Mesodermal cell (in vitro differentiated cells): Measurements from ENCODE around the gene KATNB1.
"Not testable (repeated sequence)": the region's sequence is repeated elsewhere in the genome, so short reads cannot be mapped to it uniquely, and the experiment has no call there.

Experiments used
- H3K27ac ChIP-seq: 2 replicates; pipeline ENCODE4 v1.7.0; 2013; ENCODE audit warnings: mild to moderate bottlenecking, low read depth, low read length, moderate library complexity; ENCODE audit not compliant: severe bottlenecking
- H3K36me3 ChIP-seq: 2 replicates; pipeline ENCODE4 v1.7.1; 2013; ENCODE audit warnings: mild to moderate bottlenecking, low read length, moderate library complexity; ENCODE audit not compliant: control insufficient read depth, insufficient read depth
- H3K4me1 ChIP-seq: one replicate; pipeline ENCODE4 v1.7.1; 2013; ENCODE audit warnings: mild to moderate bottlenecking, low read length; ENCODE audit not compliant: insufficient read depth, control insufficient read depth, poor library complexity, severe bottlenecking
- H3K4me3 ChIP-seq: 2 replicates; pipeline ENCODE4 v1.7.0; 2013; ENCODE audit warnings: low read length, control low read depth, mild to moderate bottlenecking; ENCODE audit not compliant: insufficient read depth, poor library complexity, severe bottlenecking; ENCODE audit errors: extremely low read depth
- H3K9me3 ChIP-seq: 2 replicates; pipeline ENCODE4 v1.7.1; 2013; ENCODE audit warnings: mild to moderate bottlenecking, low read length, moderate library complexity; ENCODE audit not compliant: control insufficient read depth
- WGBS, 2 experiments: methylation state at CpG; one replicate each; pipeline ENCODE4 v1.1.5; 2013; ENCODE audit warnings: missing lambda C conversion rate in 2 of 2; ENCODE audit not compliant: insufficient coverage in 2 of 2; 5-methylcytosine and 5-hydroxymethylcytosine counted together

KATNB1 gene

GRCh38 chr16:57775661-57776469, 40.3 kb downstream of the KATNB1 start:
- 29% methylated on average over 19 to 20 of the region's 23 CpGs for WGBS, 2 experiments
- Histone ChIP-seq H3K9me3 (no peaks in the 10 kb centered on the region), H3K27ac (no peak overlapping the region), H3K36me3 (peaks cover 56% of the 10 kb centered on the region), H3K4me3 (no peak overlapping the region), H3K4me1 (peaks cover 19% of the 10 kb centered on the region)

GRCh38 chr16:57778658-57779057, 43.1 kb downstream of the KATNB1 start:
- 100% methylated on average over 1 of the region's 5 CpGs for WGBS, 2 experiments
- Histone ChIP-seq H3K4me1 (peaks cover 17% of the 10 kb centered on the region), H3K36me3 (peaks cover 64% of the 10 kb centered on the region), H3K27ac (no peak overlapping the region), H3K9me3 (no peaks in the 10 kb centered on the region), H3K4me3 (no peak overlapping the region)

- not testable (repeated sequence) for H3K4me3 ChIP-seq, H3K27ac ChIP-seq, H3K9me3 ChIP-seq
- Histone ChIP-seq H3K4me1 (peaks cover 11% of the 10 kb centered on the region), H3K36me3 (peaks cover 68% of the 10 kb centered on the region)
- 100% methylated on average over 4 of the region's 5 CpGs; no CpG with 5 or more reads in 1 of the 2 experiments for WGBS, 2 experiments
Measured at GRCh38 chr16:57779836-57780235, 44.3 kb downstream of the KATNB1 start.

GRCh38 chr16:57781349-57781740, 45.8 kb downstream of the KATNB1 start:
- WGBS, 2 experiments: 100% methylated on average over 1 of the region's 1 CpG; no CpG with 5 or more reads in 1 of the 2 experiments
- Histone ChIP-seq H3K36me3 (peaks cover 76% of the 10 kb centered on the region), H3K9me3 (no peaks in the 10 kb centered on the region)

GRCh38 chr16:57781741-57782606, 46.4 kb downstream of the KATNB1 start:
- Histone ChIP-seq H3K4me3 (no peak overlapping the region), H3K36me3 (peaks cover 75% of the 10 kb centered on the region), H3K4me1 (no peaks in the 10 kb centered on the region), H3K9me3 (no peaks in the 10 kb centered on the region), H3K27ac (no peak overlapping the region)
- WGBS, 2 experiments: 90 to 95% methylated on average over 8 of the region's 10 CpGs

More at GRCh38 chr16:57781349-57781740, 45.8 kb downstream of the KATNB1 start:
- Histone ChIP-seq H3K4me3 (no peak overlapping the region), H3K4me1 (no peaks in the 10 kb centered on the region), H3K27ac (no peak overlapping the region)

- peaks cover 77% of the 10 kb centered on the region for H3K36me3 ChIP-seq
- 86 to 100% methylated on average over 4 to 5 of the region's 11 CpGs for WGBS, 2 experiments
- not testable (repeated sequence) for H3K27ac ChIP-seq, H3K4me1 ChIP-seq, H3K9me3 ChIP-seq, H3K4me3 ChIP-seq
Measured at GRCh38 chr16:57782607-57783055, 47.1 kb downstream of the KATNB1 start.

- Histone ChIP-seq H3K9me3 (no peaks in the 10 kb centered on the region), H3K4me1 (no peaks in the 10 kb centered on the region), H3K27ac (no peak overlapping the region), H3K4me3 (no peak overlapping the region), H3K36me3 (peaks cover 80% of the 10 kb centered on the region)
- no CpG with 5 or more reads among the region's 4 CpGs for WGBS, 2 experiments
Measured at GRCh38 chr16:57783116-57783515, 47.5 kb downstream of the KATNB1 start.

GRCh38 chr16:57783883-57784282, 48.3 kb downstream of the KATNB1 start:
- no peaks in the 10 kb centered on the region for H3K9me3 ChIP-seq
- no peaks in the 10 kb centered on the region for H3K4me1 ChIP-seq
- H3K36me3 ChIP-seq: peaks cover 80% of the 10 kb centered on the region
- 94 to 95% methylated on average over 6 to 8 of the region's 8 CpGs for WGBS, 2 experiments
- H3K4me3 ChIP-seq: no peak overlapping the region
- H3K27ac ChIP-seq: no peak overlapping the region

- WGBS, 2 experiments: 96 to 100% methylated on average over 7 of the region's 7 CpGs
- H3K4me3 ChIP-seq: no peak overlapping the region
- H3K36me3 ChIP-seq: peaks cover 80% of the 10 kb centered on the region
- H3K4me1 ChIP-seq: no peaks in the 10 kb centered on the region
- H3K9me3 ChIP-seq: no peaks in the 10 kb centered on the region
- H3K27ac ChIP-seq: no peak overlapping the region
Measured at GRCh38 chr16:57784334-57784733, 48.8 kb downstream of the KATNB1 start.

GRCh38 chr16:57785385-57785784, 49.8 kb downstream of the KATNB1 start:
- Histone ChIP-seq H3K4me1 (no peaks in the 10 kb centered on the region), H3K4me3 (no peak overlapping the region), H3K9me3 (no peaks in the 10 kb centered on the region), H3K27ac (no peak overlapping the region), H3K36me3 (peaks cover 83% of the 10 kb centered on the region)
- 83 to 95% methylated on average over 7 to 8 of the region's 10 CpGs for WGBS, 2 experiments
